MM.1S (cell line): ENCODE results near the gene DUSP12.

Experiments
- DNase-seq: peaks from one replicate; pipeline ENCODE4 v3.0.0-alpha.2; 2015
- H2AFZ ChIP-seq: fragments of 300-600 bp; sonication (generic); 2 replicates; pipeline ENCODE4 v1.6.0; 2016; ENCODE audit warnings: antibody characterized with exemption, low read length
- H3F3A ChIP-seq: fragments of 300-600 bp; sonication (generic); 2 replicates; pipeline ENCODE4 v1.6.1; 2016; ENCODE audit warnings: mild to moderate bottlenecking, antibody characterized with exemption, low read length, moderate library complexity, mixed read lengths; ENCODE audit not compliant: insufficient read depth
- H3K27ac ChIP-seq: fragments of 300-600 bp; sonication (generic); 2 replicates; pipeline ENCODE4 v1.5.1; 2016; ENCODE audit warnings: mild to moderate bottlenecking, low read length
- H3K27me3 ChIP-seq: fragments of 300-600 bp; sonication (generic); replicated peaks from 2 replicates; pipeline ENCODE4 v1.6.0; 2016; ENCODE audit warnings: low read length; ENCODE audit not compliant: insufficient read depth
- H3K36me3 ChIP-seq: fragments of 300-600 bp; sonication (generic); replicated peaks from 2 replicates; pipeline ENCODE4 v1.6.1; 2016; ENCODE audit warnings: mild to moderate bottlenecking, low read length, mixed read lengths; ENCODE audit not compliant: insufficient read depth
- H3K4me1 ChIP-seq: fragments of 300-600 bp; sonication (generic); 2 replicates; pipeline ENCODE4 v1.6.1; 2016; ENCODE audit warnings: low read length, mixed read lengths
- H3K4me2 ChIP-seq: fragments of 300-600 bp; sonication (generic); 2 replicates; pipeline ENCODE4 v1.6.0; 2016; ENCODE audit warnings: low read depth, low read length
- H3K4me3 ChIP-seq: fragments of 300-600 bp; sonication (generic); 2 replicates; pipeline ENCODE4 v1.5.1; 2016; ENCODE audit warnings: low read length, mixed read lengths
- H3K79me2 ChIP-seq: fragments of 300-600 bp; sonication (generic); 2 replicates; pipeline ENCODE4 v1.6.1; 2016; ENCODE audit warnings: mixed run types, low read length, mixed read lengths
- H3K9ac ChIP-seq: fragments of 300-600 bp; sonication (generic); 2 replicates; pipeline ENCODE4 v1.6.1; 2016; ENCODE audit warnings: low read length, mixed read lengths
- H3K9me2 ChIP-seq: fragments of 300-600 bp; sonication (generic); replicated peaks from 2 replicates; pipeline ENCODE4 v1.6.1; 2016; ENCODE audit warnings: mild to moderate bottlenecking, low read length, mixed read lengths; ENCODE audit not compliant: insufficient read depth
- H3K9me3 ChIP-seq: fragments of 300-600 bp; sonication (generic); replicated peaks from 2 replicates; pipeline ENCODE4 v1.6.1; 2016; ENCODE audit warnings: mild to moderate bottlenecking, low read length, mixed read lengths; ENCODE audit not compliant: insufficient read depth
- H4K20me1 ChIP-seq: fragments of 300-600 bp; sonication (generic); 2 replicates; pipeline ENCODE4 v1.6.1; 2016; ENCODE audit warnings: mild to moderate bottlenecking, low read length, moderate library complexity, mixed read lengths; ENCODE audit not compliant: insufficient read depth
- EZH2 ChIP-seq: fragments of 300-600 bp; sonication (generic); optimal IDR thresholded peaks from 2 replicates; pipeline ENCODE3; 2017; ENCODE audit warnings: low read depth, mild to moderate bottlenecking, antibody characterized with exemption, low read length, mixed read lengths
- EZH2phosphoT487 ChIP-seq: fragments of 300-600 bp; sonication (generic); IDR thresholded peaks from 2 replicates; pipeline ENCODE4 v1.6.1; 2018; ENCODE audit warnings: antibody characterized with exemption, low read length
- TF ChIP-seq, protein P1 (sequence below): fragments of 300-600 bp; sonication (generic); IDR thresholded peaks from 2 replicates; pipeline ENCODE4 v1.5.1; 2016; ENCODE audit warnings: antibody characterized with exemption, low read length, mixed read lengths

DUSP12 gene

DNA sequence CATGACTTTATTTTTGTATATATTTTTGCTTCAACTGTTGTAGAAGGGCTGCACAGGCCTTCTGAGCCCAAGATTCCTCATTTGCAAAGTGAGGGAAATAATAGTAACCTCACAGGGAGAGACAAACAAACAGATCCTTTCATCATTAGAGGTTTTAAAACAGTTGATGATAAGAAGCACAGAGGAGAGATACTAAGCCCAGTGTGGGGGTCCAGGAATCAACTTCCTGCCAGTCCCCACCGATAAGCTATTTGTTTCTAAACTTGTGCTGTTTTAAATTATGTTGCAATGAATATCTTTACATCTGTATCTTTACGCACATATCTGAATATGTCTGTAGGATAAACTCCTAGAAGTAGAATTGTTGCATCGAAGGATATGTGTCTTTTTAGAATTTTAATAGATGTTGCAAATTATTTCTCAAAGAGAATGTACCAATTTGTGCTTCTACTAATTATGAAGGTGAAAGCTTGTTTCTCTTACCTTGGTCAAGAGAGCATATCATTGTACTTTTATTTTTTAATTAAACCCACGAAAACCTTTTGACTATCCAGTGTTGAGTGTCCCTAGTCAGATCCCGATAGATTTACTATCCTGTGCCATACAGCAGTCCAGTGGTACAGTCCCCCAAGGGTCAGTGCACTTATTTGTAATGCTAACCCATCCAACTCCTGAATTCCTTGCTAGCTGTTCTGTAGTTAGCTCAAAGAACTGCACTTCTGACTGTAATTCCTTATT lies 17.4 kb upstream of the DUSP12 start:
- Histone ChIP-seq H3K9me3 (no peaks in the 10 kb centered on the region), H3K27ac (no peak overlapping the region)

DNA sequence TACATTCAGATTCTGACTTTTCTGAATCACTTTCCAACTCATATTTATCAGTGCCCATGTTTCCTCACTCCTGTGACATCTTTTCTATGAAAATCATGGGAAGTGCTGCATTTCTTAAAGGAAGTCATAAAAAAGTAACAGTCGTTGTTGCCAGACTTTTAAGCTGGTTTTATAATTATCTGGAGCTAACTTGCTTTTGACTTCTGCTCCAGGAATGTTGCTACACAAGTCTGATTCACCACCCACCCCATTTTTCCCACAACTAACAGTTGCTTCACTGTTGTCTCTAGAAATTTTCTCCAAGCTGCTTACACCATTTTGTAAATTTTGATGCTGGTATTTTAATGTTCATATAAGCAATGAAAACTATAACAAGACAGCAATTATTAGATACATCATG lies 16.1 kb upstream of the DUSP12 start:
- Histone ChIP-seq H4K20me1 (no peaks in the 10 kb centered on the region), H3K79me2 (no peaks in the 10 kb centered on the region), H3K9me3 (no peaks in the 10 kb centered on the region), H3K27me3 (no peaks in the 10 kb centered on the region), H3K36me3 (no peaks in the 10 kb centered on the region), H3K27ac (no peak overlapping the region), H3K9ac (no peak overlapping the region), H3K4me2 (no peak overlapping the region), H2AFZ (no peak overlapping the region), H3K4me1 (no peaks in the 10 kb centered on the region), H3K9me2 (no peaks in the 10 kb centered on the region), H3K4me3 (no peak overlapping the region), H3F3A (no peaks in the 10 kb centered on the region)
- DNase-seq, result no peak
- TF ChIP-seq, protein P1, sequence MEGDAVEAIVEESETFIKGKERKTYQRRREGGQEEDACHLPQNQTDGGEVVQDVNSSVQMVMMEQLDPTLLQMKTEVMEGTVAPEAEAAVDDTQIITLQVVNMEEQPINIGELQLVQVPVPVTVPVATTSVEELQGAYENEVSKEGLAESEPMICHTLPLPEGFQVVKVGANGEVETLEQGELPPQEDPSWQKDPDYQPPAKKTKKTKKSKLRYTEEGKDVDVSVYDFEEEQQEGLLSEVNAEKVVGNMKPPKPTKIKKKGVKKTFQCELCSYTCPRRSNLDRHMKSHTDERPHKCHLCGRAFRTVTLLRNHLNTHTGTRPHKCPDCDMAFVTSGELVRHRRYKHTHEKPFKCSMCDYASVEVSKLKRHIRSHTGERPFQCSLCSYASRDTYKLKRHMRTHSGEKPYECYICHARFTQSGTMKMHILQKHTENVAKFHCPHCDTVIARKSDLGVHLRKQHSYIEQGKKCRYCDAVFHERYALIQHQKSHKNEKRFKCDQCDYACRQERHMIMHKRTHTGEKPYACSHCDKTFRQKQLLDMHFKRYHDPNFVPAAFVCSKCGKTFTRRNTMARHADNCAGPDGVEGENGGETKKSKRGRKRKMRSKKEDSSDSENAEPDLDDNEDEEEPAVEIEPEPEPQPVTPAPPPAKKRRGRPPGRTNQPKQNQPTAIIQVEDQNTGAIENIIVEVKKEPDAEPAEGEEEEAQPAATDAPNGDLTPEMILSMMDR, result no peak
- TF ChIP-seq EZH2phosphoT487, result no peak
- TF ChIP-seq EZH2, result no peak

More for the DNA sequence above, 17.4 kb upstream of the DUSP12 start:
- Histone ChIP-seq H3K9ac (no peak overlapping the region), H3K4me2 (no peak overlapping the region), H3K36me3 (no peaks in the 10 kb centered on the region), H3K27me3 (no peaks in the 10 kb centered on the region), H2AFZ (no peak overlapping the region), H3K4me3 (no peak overlapping the region), H3K9me2 (no peaks in the 10 kb centered on the region), H3K79me2 (no peaks in the 10 kb centered on the region), H3K4me1 (peaks cover 6% of the 10 kb centered on the region; the same call in 1 of the 2 replicates), H3F3A (peaks cover 7% of the 10 kb centered on the region), H4K20me1 (no peaks in the 10 kb centered on the region)
- no peak for DNase-seq
- no peak for TF ChIP-seq EZH2phosphoT487
- TF ChIP-seq EZH2, result no peak
- TF ChIP-seq, protein P1, result no peak

DNA sequence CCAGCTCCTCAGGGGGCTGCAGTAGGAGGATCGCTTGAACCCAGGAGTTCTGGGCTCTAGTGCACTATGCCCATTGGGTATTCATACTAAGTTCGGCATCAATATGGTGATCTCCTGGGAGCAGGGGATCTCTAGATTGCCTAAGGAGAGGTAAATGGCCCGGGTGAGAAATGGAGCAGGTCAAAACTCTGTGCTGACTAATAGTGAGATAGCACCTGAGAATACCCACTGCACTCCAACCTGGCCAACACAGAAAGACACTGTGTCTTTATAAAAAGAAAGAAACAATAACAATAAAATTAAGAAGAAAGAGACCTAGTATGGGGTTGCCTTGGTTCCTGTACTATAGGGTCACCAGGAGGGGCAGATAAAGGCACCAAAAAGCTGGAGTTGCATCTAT lies 13.7 kb upstream of the DUSP12 start:
- Histone ChIP-seq H3K9me2 (no peaks in the 10 kb centered on the region), H4K20me1 (no peaks in the 10 kb centered on the region), H3K4me3 (no peak overlapping the region), H3K9me3 (no peaks in the 10 kb centered on the region), H3K4me2 (no peak overlapping the region), H3K27ac (no peak overlapping the region), H3K4me1 (peaks cover 11% of the 10 kb centered on the region), H3K79me2 (no peaks in the 10 kb centered on the region), H3K27me3 (no peaks in the 10 kb centered on the region), H2AFZ (0 out of 2 replicates have a peak overlapping the region, but pooled peaks have one; percentile 5), H3F3A (no peaks in the 10 kb centered on the region), H3K9ac (no peak overlapping the region), H3K36me3 (no peaks in the 10 kb centered on the region)
- no peak for DNase-seq
- no peak for TF ChIP-seq EZH2
- TF ChIP-seq, protein P1, result no peak
- TF ChIP-seq EZH2phosphoT487, result no peak
